Activated CD4-positive, alpha-beta memory T cell treated with anti-CD3 and anti-CD28 coated beads for 36 hours (primary cell): ENCODE data around the gene TNIK. TPM values are rescaled to one million over a fixed set of nuclear protein-coding genes. Genes with fewer than 3 reads are reported as not detected.
A peak's percentile ranks its signal among the peaks of the same experiment; 100 is the strongest.

Source experiments
- CTCF ChIA-PET: fragments of 350-600 bp; sonication (Branson Sonifier 250); formaldehyde crosslinking; loops from one replicate; lab custom pipeline; 2021; ENCODE audit warnings: antibody characterized with exemption, inconsistent platforms; lab: Charles Lee
- POLR2A ChIA-PET: fragments of 350-600 bp; sonication (Branson Sonifier 250); formaldehyde crosslinking; loops from one replicate; lab custom pipeline; 2021; ENCODE audit warnings: antibody characterized with exemption; lab: Charles Lee
- DNase-seq: peaks from one replicate; pipeline ENCODE4 v3.0.0-alpha.2; 2020
- H3K27ac Mint-ChIP-seq: one replicate; pipeline ENCODE4 v1.8.0; 2021; ENCODE audit warnings: mixed read lengths
- H3K27me3 Mint-ChIP-seq: one replicate; pipeline ENCODE4 v1.8.0; 2021; ENCODE audit warnings: mixed read lengths
- H3K36me3 Mint-ChIP-seq: one replicate; pipeline ENCODE4 v1.8.0; 2021; ENCODE audit warnings: mixed read lengths
- H3K4me1 Mint-ChIP-seq: one replicate; pipeline ENCODE4 v1.8.0; 2021; ENCODE audit warnings: low read depth, mixed read lengths
- H3K4me3 Mint-ChIP-seq: one replicate; pipeline ENCODE4 v1.8.0; 2021; ENCODE audit warnings: mild to moderate bottlenecking, mixed read lengths
- H3K9me3 Mint-ChIP-seq: one replicate; pipeline ENCODE4 v1.8.0; 2021; ENCODE audit warnings: mixed read lengths
- intact Hi-C: fragments of 100-400 bp; cut with micrococcal nuclease; formaldehyde crosslinking; loops from one replicate; pipeline ENCODE4 v1.15.1; 2023
- total RNA-seq, 2 experiments: library from RNA; stranded (reverse); gene quantifications; one replicate each; pipeline ENCODE4 v1.2.3, GENCODE V29; 2021

Gene TNIK
- total RNA-seq, result 10 to 100 TPM; 22.4 to 27.1 TPM

DNA sequence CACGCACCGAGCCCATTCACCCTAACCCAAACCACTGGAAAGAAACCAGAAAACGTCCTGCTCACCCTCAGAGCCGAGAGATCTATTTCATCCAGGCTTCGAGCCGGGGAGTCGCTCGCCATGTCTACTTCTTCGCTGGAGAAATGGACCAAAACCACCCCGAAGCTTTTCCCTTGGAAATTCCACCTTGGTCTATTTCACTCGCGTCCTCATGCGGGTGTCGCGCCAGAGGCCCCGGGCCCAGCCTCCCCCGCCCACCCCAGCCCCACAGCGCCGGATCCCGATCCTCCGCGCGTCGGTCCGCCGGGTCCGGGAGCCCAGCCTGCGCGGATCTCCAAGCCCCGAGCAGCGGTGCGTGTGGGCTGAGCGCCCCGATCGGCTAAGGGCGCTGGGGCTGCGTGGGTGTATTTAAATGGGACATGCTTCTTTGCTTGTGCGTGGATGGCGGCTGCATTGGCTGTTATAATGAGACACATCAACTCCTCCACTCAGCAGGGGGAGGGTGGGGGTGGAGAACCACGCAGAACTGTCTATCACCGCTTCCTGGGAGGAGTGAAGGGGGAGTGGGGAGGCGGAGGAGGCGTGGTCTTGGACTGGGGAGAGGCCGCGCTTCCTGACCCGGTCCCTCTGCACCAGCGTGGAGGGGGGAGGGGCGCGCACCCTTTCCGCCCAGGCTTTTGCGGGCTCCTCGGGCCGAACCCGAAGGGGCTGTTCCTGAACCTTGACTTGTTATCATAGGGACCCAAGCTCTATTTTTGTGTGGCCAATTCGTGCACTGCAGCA, at the start of gene TNIK:
Gene TNIK, minus strand, starts transcription at position 464 of the 783 bp plus-strand sequence. Its CDS starts 342 bp downstream, at position 122.
- Mint-ChIP-seq H3K4me1 (peaks cover 38% of the 10 kb centered on the region), H3K27me3 (no peaks in the 10 kb centered on the region), H3K36me3 (no peaks in the 10 kb centered on the region), H3K4me3 (peak within 1 kb of the TSS; percentile 89), H3K9me3 (no peaks in the 10 kb centered on the region), H3K27ac (peak within 1 kb of the TSS; percentile 89)
- POLR2A ChIA-PET, result interaction anchor here (0.6 to 1.7 kb wide), 8 partner anchors 14 to 590 kb away, joined by 3 to 4 read pairs (median 3); partner anchors contain the start of gene RPL22L1
- CTCF ChIA-PET, result interaction anchor here (0.6 to 2.1 kb wide), 12 partner anchors 101 to 312 kb away, joined by 3 to 7 read pairs (median 3); no protein-coding TSS in a partner anchor
- DNase-seq, result peak; percentile 96
- intact Hi-C loops, result loop anchor here (1.0 to 10.0 kb wide), 11 partner anchors 20 to 1687 kb away; partner anchors contain the start of genes EIF5A2 and MYNN

DNA sequence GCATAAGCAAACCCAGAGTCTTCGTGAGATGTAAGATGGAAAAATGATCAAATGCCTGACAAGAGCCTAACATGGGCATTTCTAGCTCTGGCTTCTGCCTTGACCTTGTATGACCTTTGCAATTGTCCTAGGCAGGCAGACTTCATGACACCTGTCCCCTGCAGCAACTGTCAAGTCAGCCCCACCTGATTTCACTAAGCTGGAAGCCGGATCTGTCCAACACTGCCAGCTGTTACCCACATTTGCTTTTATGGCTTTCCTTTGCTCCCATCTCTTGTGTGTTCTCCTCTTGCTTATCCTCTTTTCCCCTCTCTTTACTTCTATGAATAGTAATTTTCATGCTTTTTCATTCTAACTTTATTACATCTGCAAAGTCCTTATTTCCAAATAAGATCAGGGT, 48.5 kb upstream of the TNIK start:
- intact Hi-C loops, result no loop called here
- Mint-ChIP-seq H3K4me3 (no peak overlapping the region), H3K27ac (no peak overlapping the region), H3K4me1 (peaks cover 3% of the 10 kb centered on the region), H3K27me3 (no peaks in the 10 kb centered on the region), H3K36me3 (no peaks in the 10 kb centered on the region), H3K9me3 (peaks cover 7% of the 10 kb centered on the region)
- no peak for DNase-seq
- CTCF ChIA-PET, result no interaction called here
- POLR2A ChIA-PET, result no interaction called here

DNA sequence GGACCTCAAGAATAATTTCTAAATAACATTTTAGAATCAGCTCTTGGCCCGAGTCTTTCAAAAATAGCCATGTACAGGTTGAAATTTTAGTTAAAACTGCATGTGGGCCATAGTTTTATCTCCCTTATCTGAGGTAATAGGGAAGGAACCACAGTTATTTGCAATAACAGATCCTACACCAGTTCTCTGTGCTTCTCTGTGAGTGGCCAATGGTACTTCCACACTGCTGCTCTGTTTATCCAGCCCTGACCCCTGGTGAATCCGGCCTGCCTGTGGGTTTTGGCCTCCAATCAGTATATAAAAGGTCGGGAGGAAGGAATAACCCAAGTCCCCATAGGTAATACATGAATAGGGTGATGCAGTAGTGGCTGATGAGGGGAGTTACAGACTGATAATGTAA, 48.0 kb upstream of the TNIK start:
- no peak for DNase-seq
- intact Hi-C loops, result no loop called here
- peaks cover 7% of the 10 kb centered on the region for H3K9me3 Mint-ChIP-seq
- H3K36me3 Mint-ChIP-seq, result no peaks in the 10 kb centered on the region
- POLR2A ChIA-PET, result no interaction called here
- H3K4me1 Mint-ChIP-seq, result peaks cover 3% of the 10 kb centered on the region
- H3K4me3 Mint-ChIP-seq, result no peak overlapping the region
- H3K27me3 Mint-ChIP-seq, result no peaks in the 10 kb centered on the region
- CTCF ChIA-PET, result no interaction called here
- H3K27ac Mint-ChIP-seq, result no peak overlapping the region

DNA sequence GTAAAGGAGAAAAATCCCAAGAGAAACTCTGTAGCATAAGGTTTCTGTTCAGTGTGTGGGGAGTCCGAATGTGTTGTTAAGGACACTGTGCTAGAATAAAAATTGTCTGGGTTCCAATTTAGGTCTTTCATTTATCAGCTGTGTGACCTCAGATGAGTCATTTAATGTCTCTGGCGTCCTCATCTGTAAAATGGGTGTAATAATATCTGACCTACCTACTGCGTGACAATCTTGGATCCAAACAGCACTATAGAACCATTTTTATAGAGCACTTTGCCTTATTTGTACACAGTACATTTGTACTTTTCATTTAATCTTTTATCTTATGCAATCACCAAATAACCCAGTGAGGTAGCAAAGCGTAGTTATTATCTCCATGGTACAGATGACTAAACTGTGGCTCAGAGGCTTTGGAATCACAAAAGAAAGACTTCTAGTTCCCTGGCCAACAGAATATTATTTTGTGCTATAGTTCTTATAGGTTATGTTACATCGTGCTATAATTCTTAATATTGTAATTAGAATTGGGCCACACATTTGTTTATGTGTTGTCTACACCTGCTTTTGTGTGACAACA, 46.6 kb upstream of the TNIK start:
- intact Hi-C loops, result no loop called here
- Mint-ChIP-seq H3K27ac (no peak overlapping the region), H3K4me1 (peaks cover 3% of the 10 kb centered on the region), H3K4me3 (no peak overlapping the region), H3K9me3 (peaks cover 7% of the 10 kb centered on the region), H3K27me3 (no peaks in the 10 kb centered on the region), H3K36me3 (no peaks in the 10 kb centered on the region)
- DNase-seq, result no peak
- CTCF ChIA-PET, result interaction anchor here (0.8 kb wide), 1 partner anchor 523 kb away, joined by 4 read pairs; no protein-coding TSS in a partner anchor
- POLR2A ChIA-PET, result no interaction called here

DNA sequence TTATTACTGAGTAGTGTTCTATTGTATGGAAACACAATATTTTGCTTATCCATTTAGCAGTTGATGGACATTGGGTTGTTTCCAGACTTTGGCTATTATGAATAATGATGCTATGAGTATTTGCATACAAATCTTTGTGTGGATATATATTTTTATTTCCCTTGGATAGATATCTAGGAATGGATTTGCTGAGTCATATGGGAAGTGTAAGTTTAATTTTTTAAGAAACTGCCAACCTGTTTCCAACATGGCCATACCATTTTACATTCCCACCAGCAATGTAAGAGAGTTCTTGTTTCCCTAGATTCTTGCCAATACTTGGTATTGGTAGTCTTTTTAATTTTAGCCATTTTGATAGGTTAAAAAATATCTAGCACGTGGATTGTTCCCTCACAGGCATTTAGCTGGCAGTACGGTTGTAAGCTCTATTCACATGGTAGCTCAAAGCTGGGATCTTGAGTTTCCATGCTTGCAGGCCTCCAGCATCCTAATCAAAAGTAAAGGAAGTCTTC, 45.7 kb upstream of the TNIK start:
- CTCF ChIA-PET, result interaction anchor here (0.8 kb wide), 1 partner anchor 524 kb away, joined by 4 read pairs; no protein-coding TSS in a partner anchor
- POLR2A ChIA-PET, result no interaction called here
- Mint-ChIP-seq H3K36me3 (no peaks in the 10 kb centered on the region), H3K27ac (no peak overlapping the region), H3K9me3 (peaks cover 7% of the 10 kb centered on the region), H3K27me3 (no peaks in the 10 kb centered on the region), H3K4me1 (peaks cover 3% of the 10 kb centered on the region), H3K4me3 (no peak overlapping the region)
- intact Hi-C loops, result no loop called here
- DNase-seq, result no peak

DNA sequence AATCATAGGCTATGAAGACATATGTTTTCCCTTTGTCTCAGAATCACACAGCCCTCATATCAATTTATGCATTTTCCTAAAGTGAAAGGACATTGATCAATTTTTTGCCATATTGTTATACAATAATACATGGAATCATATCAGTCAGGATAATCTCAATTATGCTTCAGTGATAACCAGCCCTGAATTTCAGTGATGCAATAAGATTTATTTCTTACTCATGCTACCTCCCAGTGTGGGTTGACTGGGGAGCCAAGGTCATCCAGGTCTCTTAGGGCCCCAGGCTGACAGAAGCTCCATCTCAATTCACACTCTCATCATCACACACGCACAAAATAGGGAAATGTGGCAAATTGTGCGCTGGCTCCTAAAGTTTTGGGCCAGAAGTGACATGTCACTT, 44.2 kb upstream of the TNIK start:
- Mint-ChIP-seq H3K27ac (peak overlapping the region; percentile 6), H3K9me3 (peaks cover 7% of the 10 kb centered on the region), H3K27me3 (no peaks in the 10 kb centered on the region), H3K4me1 (peaks cover 8% of the 10 kb centered on the region), H3K4me3 (no peak overlapping the region), H3K36me3 (no peaks in the 10 kb centered on the region)
- CTCF ChIA-PET, result no interaction called here
- POLR2A ChIA-PET, result no interaction called here
- intact Hi-C loops, result no loop called here
- no peak for DNase-seq

DNA sequence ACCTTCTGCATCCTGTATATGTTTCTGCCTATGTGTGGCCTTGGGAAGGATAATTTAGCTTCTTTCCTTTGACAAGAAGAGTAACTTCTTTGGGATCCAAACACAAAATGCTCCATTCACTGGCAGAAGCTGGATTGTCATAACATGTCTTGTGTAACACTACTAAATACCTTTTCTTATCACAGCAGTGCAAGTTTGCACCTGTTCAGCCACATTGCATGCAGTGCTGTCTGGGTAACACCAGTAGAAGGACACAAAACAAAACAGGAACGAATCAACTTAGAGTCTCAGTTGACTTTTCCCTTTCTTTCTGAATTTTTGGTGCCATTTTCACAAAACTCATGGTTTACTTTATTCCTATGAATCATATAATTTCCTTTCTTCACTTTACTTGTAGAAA, 43.6 kb upstream of the TNIK start:
- H3K27ac Mint-ChIP-seq, result no peak overlapping the region
- CTCF ChIA-PET, result no interaction called here
- POLR2A ChIA-PET, result no interaction called here
- intact Hi-C loops, result no loop called here
- no peak for DNase-seq
- H3K4me1 Mint-ChIP-seq, result peaks cover 11% of the 10 kb centered on the region
- H3K27me3 Mint-ChIP-seq, result no peaks in the 10 kb centered on the region
- H3K36me3 Mint-ChIP-seq, result no peaks in the 10 kb centered on the region
- peaks cover 7% of the 10 kb centered on the region for H3K9me3 Mint-ChIP-seq
- no peak overlapping the region for H3K4me3 Mint-ChIP-seq

DNA sequence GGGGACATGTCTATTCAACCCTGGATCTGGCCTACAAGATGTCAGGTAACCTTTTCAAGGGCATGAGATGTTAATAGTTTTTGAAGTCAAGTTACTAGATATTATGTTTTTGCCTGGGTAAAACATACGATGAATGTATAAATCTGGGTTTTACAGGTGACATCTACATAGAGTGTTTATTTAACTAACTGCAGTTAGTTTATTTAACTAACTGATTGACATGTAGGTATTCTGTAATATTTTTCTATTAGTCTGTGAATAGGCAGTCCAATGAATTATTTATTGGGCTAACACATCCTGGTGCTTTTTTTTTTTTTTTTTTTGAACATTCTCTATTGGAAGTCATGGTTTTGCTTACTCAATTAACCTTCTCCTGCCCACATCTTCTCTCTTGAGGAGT, 38.7 kb upstream of the TNIK start:
- ChIA-PET POLR2A (no interaction called here), CTCF (no interaction called here)
- Mint-ChIP-seq H3K27ac (no peak overlapping the region), H3K4me1 (peaks cover 22% of the 10 kb centered on the region), H3K27me3 (no peaks in the 10 kb centered on the region), H3K9me3 (no peaks in the 10 kb centered on the region), H3K36me3 (peaks cover 4% of the 10 kb centered on the region), H3K4me3 (no peak overlapping the region)
- no peak for DNase-seq
- intact Hi-C loops, result no loop called here

DNA sequence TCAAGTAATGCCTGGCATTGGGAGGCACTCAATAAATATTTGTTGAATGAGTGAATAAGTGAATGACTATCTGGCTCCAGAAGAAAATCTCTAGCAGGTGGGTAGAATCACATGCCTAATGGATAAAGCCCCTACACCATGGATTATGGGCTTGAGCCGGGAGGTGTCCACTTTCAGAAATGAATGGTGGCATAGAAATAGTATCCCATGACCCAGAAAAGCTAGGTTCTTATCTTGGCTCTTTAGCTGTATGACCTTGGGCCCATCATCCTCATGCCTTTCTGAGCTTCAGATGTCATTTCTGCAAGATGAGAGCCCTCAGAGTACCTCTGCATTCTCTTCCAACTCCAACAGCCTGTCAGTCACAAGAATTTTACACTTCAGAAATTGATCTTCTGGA, 37.3 kb upstream of the TNIK start:
- Mint-ChIP-seq H3K4me3 (no peak overlapping the region), H3K27me3 (no peaks in the 10 kb centered on the region), H3K36me3 (peaks cover 5% of the 10 kb centered on the region), H3K4me1 (peaks cover 29% of the 10 kb centered on the region), H3K27ac (no peak overlapping the region), H3K9me3 (no peaks in the 10 kb centered on the region)
- POLR2A ChIA-PET, result no interaction called here
- intact Hi-C loops, result no loop called here
- CTCF ChIA-PET, result no interaction called here
- DNase-seq, result no peak

DNA sequence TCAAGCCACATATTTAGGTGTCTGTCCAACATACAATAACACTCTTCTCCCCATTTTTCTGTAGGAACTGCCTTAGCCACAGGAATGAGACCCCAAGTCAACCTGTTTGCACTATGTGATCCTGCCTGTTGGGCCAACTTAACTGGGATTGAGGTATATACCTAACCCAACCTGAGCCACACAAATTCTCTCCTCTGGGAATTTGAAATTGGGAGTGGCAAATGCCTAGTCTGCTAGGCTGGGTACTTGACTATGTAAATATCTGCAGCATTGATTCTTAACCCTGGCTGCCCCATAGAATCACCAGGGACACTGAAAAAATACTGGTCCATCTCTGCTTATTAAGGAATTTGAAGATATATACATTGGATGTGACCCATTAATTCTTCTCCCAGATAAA, 35.2 kb upstream of the TNIK start:
- H3K27me3 Mint-ChIP-seq, result no peaks in the 10 kb centered on the region
- POLR2A ChIA-PET, result no interaction called here
- intact Hi-C loops, result no loop called here
- no peaks in the 10 kb centered on the region for H3K9me3 Mint-ChIP-seq
- no peak for DNase-seq
- CTCF ChIA-PET, result interaction anchor here (0.7 kb wide), 1 partner anchor 122 kb away, joined by 3 read pairs; no protein-coding TSS in a partner anchor
- H3K36me3 Mint-ChIP-seq, result peaks cover 5% of the 10 kb centered on the region
- H3K4me1 Mint-ChIP-seq, result peaks cover 42% of the 10 kb centered on the region
- H3K4me3 Mint-ChIP-seq, result no peak overlapping the region
- H3K27ac Mint-ChIP-seq, result no peak overlapping the region

DNA sequence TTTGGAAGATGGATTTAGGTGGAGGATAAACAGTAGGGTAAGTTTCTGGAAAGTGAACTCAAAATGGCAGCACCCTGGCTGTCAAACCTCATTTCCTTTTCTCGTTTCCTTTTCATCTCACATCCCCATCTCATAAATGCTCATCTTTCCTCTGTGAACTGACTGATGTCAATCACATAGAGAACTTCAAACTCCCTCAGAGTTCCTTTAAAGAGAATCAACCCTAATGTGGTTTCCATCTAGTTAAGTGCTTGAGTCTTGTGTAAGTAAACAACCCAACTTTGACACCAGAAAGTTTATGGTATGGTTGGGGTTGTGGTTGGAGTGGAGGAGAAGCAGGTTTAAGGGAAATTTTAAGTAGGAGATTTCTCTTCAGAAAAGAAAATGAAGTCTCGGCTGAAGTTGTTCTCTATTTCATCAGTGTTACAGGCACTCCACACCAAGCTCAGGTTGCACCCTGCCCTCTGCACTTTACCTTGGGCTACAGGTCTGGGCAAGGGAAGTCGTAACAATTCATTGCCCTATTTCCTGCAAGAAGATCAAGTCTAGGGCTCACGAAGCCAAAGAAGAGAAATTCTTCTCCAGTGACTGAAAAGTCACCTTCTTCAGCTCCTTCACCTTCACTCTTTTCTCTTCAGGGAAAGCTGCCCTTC, 34.4 kb upstream of the TNIK start:
- Mint-ChIP-seq H3K4me1 (peaks cover 43% of the 10 kb centered on the region), H3K27ac (peak overlapping the region; percentile 26), H3K27me3 (no peaks in the 10 kb centered on the region), H3K36me3 (peaks cover 5% of the 10 kb centered on the region), H3K4me3 (peak overlapping the region; percentile 1), H3K9me3 (no peaks in the 10 kb centered on the region)
- CTCF ChIA-PET, result interaction anchor here (0.7 kb wide), 1 partner anchor 123 kb away, joined by 3 read pairs; no protein-coding TSS in a partner anchor
- intact Hi-C loops, result loop anchor here (5.0 kb wide), 1 partner anchor 68 kb away; no protein-coding TSS in a partner anchor
- no peak for DNase-seq
- POLR2A ChIA-PET, result no interaction called here
